NK-92 (cell line): ENCODE data around the gene GGPS1.
"Not testable (repeated sequence)": the region's sequence is repeated elsewhere in the genome, so short reads cannot be mapped to it uniquely, and the experiment has no call there.

ENCODE experiments used
- DNase-seq: peaks from one replicate; lab custom pipeline; 2025; ENCODE audit not compliant: unreplicated experiment; lab: John Stamatoyannopoulos, UW

The GGPS1 gene

GRCh38 chr1:235304549-235305451, 23.6 kb upstream of the GGPS1 start:
- DNase-seq, result no peak

DNA sequence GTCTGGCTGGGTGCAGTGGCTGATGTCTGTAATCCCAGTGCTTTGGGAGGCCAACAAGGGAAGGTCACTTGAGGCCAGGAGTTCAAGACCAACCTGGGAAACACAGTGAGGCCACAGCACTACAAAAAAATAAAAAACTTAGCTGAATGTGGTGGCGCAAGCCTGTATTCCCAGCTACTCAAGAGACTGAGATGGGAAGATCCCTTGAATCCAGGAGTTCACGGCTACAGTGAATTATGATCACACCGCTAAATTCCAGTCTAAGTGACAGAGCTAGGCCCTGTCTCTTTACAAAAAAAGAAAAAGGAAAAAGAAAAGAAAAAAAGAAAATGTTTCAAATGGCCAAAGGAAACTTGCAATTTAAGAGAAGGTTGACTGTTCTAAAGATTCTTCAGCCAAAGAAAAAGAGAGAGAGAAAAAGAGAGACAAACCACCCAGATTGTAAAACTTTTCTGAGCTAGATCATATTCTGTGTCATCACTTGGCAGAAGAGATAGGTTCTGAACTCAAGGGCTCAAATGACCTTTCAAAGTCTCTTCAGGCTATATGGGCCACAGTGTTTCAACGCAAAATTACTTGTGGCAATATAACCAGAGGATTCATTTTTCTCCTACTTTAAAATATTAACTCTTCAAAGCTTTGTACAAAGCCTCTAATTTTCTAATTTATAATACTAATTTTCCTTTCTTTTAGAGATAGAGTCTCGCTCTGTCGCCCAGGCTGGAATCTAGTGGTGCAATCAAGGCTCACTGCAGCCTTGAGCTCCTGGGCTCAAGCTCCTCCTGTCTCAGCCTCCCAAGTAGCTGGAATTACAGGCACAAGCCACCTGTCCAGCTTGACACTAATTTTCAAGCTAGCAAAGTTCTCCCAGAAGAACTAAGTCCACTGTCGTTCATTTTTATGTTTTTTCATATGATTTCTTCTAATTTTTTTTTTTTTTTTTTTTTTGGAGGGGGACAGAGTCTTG, 20.9 kb upstream of the GGPS1 start:
- no peak for DNase-seq

DNA sequence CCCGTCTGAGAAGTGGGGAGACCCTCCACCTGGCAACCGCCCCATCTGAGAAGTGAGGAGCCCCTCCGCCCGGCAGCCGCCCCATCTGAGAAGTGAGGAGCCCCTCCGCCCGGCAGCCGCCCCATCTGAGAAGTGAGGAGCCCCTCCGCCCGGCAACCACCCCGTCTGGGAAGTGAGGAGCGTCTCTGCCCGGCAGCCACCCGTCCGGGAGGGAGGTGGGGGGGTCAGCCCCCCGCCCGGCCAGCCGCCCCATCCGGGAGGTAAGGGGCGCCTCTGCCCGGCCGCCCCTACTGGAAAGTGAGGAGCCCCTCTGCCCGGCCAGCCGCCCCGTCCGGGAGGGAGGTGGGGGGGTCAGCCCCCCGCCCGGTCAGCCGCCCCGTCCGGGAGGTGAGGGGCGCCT, 19.2 kb upstream of the GGPS1 start:
- not testable (repeated sequence) for DNase-seq

DNA sequence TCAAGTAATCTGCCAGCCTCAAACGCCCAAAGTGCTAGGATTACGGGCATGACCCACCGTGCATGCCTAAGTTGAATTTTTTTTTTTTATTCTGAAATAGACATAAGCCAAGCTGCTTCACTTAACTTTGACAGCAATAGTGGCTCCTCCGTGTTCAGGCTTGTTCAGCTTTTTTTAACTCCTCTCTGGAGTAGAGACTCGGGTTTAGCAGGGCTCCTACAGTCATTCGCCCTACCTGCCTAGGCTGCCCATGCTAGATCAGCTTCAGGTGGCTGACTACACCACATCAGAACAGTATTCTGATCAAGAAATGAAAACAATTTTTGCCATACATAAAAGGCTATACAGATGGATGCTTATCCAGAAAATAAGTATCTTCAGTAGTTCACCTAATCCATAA, 15.1 kb upstream of the GGPS1 start:
- DNase-seq, result no peak

DNA sequence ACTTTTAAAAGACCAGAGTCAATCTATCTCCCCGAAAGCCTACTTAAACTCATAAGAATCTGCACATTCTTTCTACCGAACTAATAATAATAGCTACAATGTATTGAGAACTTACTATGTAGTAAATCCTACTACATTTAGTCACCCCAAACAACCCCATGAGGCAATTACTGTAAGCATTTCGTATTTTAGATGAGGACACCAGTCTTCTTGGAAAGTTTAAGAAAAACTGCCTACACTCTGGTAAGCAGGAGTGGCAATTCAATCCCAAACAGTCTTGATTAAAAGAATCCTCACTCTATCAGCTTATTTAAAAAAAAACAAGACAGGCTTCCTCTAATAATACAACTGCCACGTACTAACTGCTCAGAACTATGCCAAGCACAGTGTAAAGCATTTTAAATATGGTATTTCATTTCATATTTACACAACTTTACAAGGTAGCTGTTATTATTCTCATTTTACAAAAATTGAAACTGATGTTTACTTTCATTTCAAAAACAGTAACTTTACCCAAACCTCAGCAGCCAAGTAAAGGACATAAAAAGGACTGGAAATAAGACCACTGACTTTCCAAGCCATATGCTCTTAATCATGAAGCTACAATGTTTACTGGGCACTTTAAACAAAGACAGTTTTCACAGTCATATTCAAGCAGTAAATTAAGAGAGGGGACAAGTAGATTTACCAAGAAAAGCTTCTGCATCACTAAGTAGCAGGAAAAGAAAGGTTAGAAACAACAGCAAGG, 14.3 kb upstream of the GGPS1 start:
- DNase-seq, result no peak

DNA sequence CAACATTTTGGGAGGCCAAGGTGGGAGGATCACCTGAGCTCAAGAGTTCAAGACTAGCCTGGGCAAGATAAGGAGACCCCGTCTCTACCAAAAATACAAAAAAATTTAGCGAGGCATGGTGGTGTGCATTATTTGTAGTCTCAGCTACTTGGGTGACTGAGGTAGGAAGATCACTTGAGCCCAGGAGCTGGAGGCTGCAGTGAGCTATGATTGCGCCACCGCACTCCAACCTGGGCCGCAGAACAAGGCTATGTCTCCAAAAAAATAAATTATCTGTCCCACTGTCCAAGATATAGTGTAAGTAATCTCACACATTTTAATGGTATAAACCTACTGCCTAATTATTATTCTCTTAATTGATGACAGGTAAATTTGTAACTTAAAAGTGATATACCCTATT, 13.2 kb upstream of the GGPS1 start:
- no peak for DNase-seq

DNA sequence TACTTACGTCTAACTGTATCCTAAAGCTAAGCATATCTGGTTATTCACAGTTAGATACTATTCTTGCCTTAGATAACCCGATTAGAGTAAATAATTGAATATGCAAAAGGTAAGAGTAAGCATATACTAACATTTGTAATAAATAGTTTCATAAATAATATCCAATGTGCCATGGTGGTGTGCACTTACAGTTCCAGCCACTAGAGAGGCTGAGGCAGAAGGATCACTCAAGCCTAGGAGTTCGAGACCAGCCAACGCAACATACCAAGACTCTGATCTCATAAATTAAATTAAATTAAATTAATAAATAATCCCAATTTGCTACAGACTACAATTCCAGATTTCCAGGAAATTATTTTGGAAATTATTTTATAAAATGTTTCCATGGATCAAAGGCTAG, 12.6 kb upstream of the GGPS1 start:
- no peak for DNase-seq

DNA sequence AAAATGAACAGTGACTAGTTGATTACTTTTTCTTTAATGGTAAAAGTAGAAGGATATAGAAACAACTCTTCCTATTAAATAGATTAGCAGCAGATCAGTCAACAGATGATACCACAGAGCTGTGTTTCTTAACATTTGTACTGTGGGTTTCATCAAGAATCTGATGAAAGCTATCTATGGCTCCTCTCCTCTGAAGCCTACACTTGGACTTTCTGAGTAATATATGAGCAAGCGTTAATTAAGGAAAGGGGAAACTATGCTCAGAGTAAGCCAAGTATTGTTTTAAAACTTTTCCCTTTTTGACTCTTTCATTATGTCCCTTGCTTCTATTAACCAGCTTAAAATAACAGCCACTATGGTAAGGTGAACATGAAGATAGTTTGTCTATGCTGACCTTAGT, 11.2 kb upstream of the GGPS1 start:
- DNase-seq, result no peak

- no peak for DNase-seq
Measured at GRCh38 chr1:235319255-235319654, 9.1 kb upstream of the GGPS1 start.

GRCh38 chr1:235320521-235321179, 7.7 kb upstream of the GGPS1 start:
- DNase-seq, result no peak

DNA sequence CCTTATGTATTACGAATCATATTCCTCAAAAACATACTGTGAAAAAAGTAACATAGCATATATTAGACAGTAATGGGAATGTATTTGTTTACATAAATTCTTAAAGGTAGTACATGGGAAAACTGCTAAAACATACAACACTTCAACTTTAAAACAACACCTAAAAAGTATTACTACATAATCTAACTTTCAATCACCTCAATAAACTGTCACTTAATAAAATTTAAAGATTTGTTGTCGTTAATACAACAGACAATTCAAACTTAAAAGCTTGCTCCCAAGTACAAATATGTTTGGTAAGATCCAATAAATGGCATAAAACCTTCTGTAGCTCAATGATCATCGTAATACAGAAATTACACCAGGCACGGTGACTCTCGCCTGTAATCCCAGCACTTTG, 4.1 kb upstream of the GGPS1 start:
- DNase-seq, result no peak

DNA sequence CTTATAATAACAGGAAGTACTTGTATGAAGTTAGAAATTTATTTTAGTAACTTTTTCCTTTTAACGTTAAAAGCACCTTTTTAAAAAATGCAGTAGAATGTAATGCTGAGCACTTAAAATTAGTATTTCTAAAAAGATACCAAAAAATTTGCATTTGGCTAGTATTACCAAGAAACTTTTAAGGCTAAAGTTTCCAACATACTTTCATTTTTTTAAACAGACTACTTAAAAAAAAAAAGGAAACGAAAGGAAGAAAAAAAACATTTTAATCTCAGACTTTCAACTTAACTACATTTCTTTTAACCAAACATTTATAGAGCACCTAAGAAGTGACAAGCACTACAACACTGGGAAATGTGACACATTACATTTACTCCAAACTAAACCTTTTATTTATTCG, 3.2 kb upstream of the GGPS1 start:
- no peak for DNase-seq

DNA sequence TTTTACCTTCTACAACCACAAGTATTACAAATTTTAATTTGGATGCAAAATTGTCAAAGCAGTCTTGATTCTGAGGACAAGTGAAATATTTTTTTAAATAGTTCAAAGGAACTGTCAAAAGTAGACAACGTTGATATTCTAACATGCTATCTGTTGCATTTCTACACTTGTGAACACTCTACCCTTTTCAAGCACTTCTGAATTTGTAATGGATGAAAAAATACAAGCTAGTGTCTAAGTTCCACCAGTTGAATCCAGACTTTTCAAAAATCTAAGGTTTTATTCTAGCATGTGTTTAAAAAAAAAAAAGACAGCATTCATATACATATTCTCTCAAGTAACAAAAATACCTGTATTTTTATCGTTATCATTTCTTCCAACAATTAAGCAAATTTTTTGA, 2.5 kb upstream of the GGPS1 start:
- DNase-seq, result no peak

- no peak for DNase-seq
Measured at GRCh38 chr1:235326719-235327558, 1.4 kb upstream of the GGPS1 start.

GRCh38 chr1:235327559-235328270, 655 bp upstream of the GGPS1 start, which contains the start of gene ARID4B:
TSS of gene ARID4B (minus strand) at chr1:235328179. CDS start at chr1:235326919, 1,260 bp downstream.
- DNase-seq, result peak; percentile 11

DNA sequence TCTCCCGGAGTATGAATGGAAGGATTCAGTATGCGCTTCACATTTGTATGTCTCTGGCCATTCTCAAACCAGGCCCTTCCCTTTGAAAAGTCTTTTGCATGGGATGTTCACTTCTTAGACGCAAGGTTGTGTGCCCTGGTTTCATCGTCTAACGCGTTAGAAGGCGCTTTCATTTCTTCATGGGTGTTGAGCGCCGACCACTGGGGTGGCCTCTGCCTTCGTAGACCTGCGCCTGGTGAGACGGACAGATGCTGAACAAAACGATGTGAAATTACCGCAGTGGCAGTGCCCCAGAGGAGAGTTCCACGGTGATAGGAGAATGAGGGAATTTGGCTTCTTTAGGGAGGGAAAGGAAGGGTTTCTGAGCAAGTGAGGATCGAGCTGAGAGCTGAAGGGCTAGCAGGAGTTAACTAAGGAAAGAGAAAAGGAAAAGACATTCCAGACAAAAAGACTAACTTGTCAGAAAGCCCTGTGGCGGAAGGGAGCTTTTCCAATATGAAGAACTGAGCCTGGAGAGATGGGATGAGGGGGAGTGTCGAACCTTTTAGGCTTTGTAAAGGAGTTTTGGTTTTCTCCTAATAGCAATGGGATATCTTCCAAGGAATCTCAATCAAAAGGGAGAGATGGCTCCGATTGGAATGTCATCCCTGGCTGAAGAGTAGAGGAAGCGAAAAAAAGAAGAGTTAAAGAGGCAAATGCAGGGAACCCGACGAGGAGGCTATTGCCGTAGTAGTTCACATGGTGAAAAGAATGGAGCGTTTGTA, 951 bp downstream of the GGPS1 start:
- no peak for DNase-seq

- no peak for DNase-seq
Measured at GRCh38 chr1:235330918-235331285, 2.5 kb downstream of the GGPS1 start.

- no peak for DNase-seq
Measured at GRCh38 chr1:235331401-235331800, 3.0 kb downstream of the GGPS1 start.
